PFSK-1 (cell line): ENCODE measurements around the gene MAPK13.

Experiments
- FOXP2 ChIP-seq: optimal IDR thresholded peaks from 2 replicates; pipeline ENCODE3; 2011; ENCODE audit warnings: borderline replicate concordance, control low read depth, inconsistent platforms; ENCODE audit not compliant: insufficient read depth; ENCODE audit errors: extremely low read length, extremely low read depth
- POLR2AphosphoS5 ChIP-seq: IDR thresholded peaks from 2 replicates; pipeline ENCODE4 v1.6.1; 2012; ENCODE audit warnings: low read depth, mild to moderate bottlenecking, control low read depth, low read length, moderate library complexity
- REST ChIP-seq, 2 experiments: IDR thresholded peaks; 2 replicates each; pipeline versions ENCODE4 v1.6.1 to v1.8.0; 2011 to 2012; ENCODE audit warnings: low read depth in 2 of 2, low read length in 2 of 2, control low read depth in 1 of 2, inconsistent platforms in 1 of 2, mild to moderate bottlenecking in 1 of 2, moderate library complexity in 1 of 2; ENCODE audit not compliant: insufficient read depth in 1 of 2
- SIN3A ChIP-seq: IDR thresholded peaks from 2 replicates; pipeline ENCODE4 v1.6.1; 2012; ENCODE audit warnings: mild to moderate bottlenecking, low read length, moderate library complexity, borderline replicate concordance; ENCODE audit not compliant: insufficient read depth
- TAF1 ChIP-seq: IDR thresholded peaks from 2 replicates; pipeline ENCODE4 v1.6.1; 2012; ENCODE audit warnings: low read length, control low read depth, borderline replicate concordance; ENCODE audit not compliant: insufficient read depth

The MAPK13 gene

GRCh38 chr6:36110050-36110449, 20.3 kb upstream of the MAPK13 start:
- TF ChIP-seq POLR2AphosphoS5: no peak

- TF ChIP-seq TAF1 (no peak), SIN3A (no peak), FOXP2 (no peak), POLR2AphosphoS5 (no peak), REST (IDR thresholded peaks at IDR 0.05; ENCODE audit: insufficient read depth in 1 of 2, low read depth in 2 of 2, low read length in 2 of 2) (no peak)
These were observed 19.4 kb upstream of the MAPK13 start for GRCh38 chr6:36110863-36111262.

- TF ChIP-seq FOXP2 (no peak), SIN3A (no peak), POLR2AphosphoS5 (no peak), REST (IDR thresholded peaks at IDR 0.05; ENCODE audit: insufficient read depth in 1 of 2, low read depth in 2 of 2, low read length in 2 of 2) (no peak), TAF1 (no peak)
These were observed 18.8 kb upstream of the MAPK13 start for GRCh38 chr6:36111526-36111925.

GRCh38 chr6:36113049-36113448, 17.3 kb upstream of the MAPK13 start:
- no peak for TF ChIP-seq FOXP2

GRCh38 chr6:36113703-36114102, 16.6 kb upstream of the MAPK13 start:
- no peak for TF ChIP-seq REST (IDR thresholded peaks at IDR 0.05; ENCODE audit: insufficient read depth in 1 of 2, low read depth in 2 of 2, low read length in 2 of 2)
- TF ChIP-seq FOXP2: no peak
- no peak for TF ChIP-seq TAF1
- no peak for TF ChIP-seq SIN3A
- TF ChIP-seq POLR2AphosphoS5: no peak

- TF ChIP-seq SIN3A: no peak
- no peak for TF ChIP-seq REST (IDR thresholded peaks at IDR 0.05; ENCODE audit: insufficient read depth in 1 of 2, low read depth in 2 of 2, low read length in 2 of 2)
- TF ChIP-seq TAF1: no peak
- no peak for TF ChIP-seq POLR2AphosphoS5
- no peak for TF ChIP-seq FOXP2
These were observed 15.4 kb upstream of the MAPK13 start for GRCh38 chr6:36114798-36115408.
